Measurements from ENCODE around the gene SAT2.
"Not testable (repeated sequence)": the region's sequence is repeated elsewhere in the genome, so short reads cannot be mapped to it uniquely, and the experiment has no call there.

SAT2 gene

GRCh38 chr17:7632492-7632894, 4.9 kb upstream of the SAT2 start:
- H3K4me1 Mint-ChIP-seq = no peaks in the 10 kb centered on the region
- H3K36me3 Mint-ChIP-seq (ENCODE audit: low read depth) = no peaks in the 10 kb centered on the region
- peaks cover 4% of the 10 kb centered on the region for H3K27me3 Mint-ChIP-seq (ENCODE audit: low read depth)
- H3K27ac Mint-ChIP-seq = peak overlapping the region in 2 of 3 experiments; percentile 40 to 81
- peak; percentile 18 to 26 (median 24) for TF ChIP-seq CTCF (IDR thresholded peaks at IDR 0.05; ENCODE audit: unreplicated experiment in 3 of 3)
- no peak overlapping the region for H3K4me3 Mint-ChIP-seq
- H3K9me3 Mint-ChIP-seq = no peaks in the 10 kb centered on the region

- H3K27me3 Mint-ChIP-seq (ENCODE audit: low read depth) = peaks cover 4% of the 10 kb centered on the region
- TF ChIP-seq CTCF (IDR thresholded peaks at IDR 0.05; ENCODE audit: unreplicated experiment in 3 of 3) = no peak
- H3K36me3 Mint-ChIP-seq (ENCODE audit: low read depth) = peaks cover 3% of the 10 kb centered on the region
Observed at GRCh38 chr17:7631398-7632380, 4.1 kb upstream of the SAT2 start.

GRCh38 chr17:7629939-7630571, 2.4 kb upstream of the SAT2 start, which contains the start of gene SHBG:
SHBG (plus strand) TSS chr17:7630135; CDS start chr17:7630173, 38 bp downstream.
- Mint-ChIP-seq H3K27me3 (ENCODE audit: low read depth) (no peaks in the 10 kb centered on the region), H3K27ac (peak within 1 kb of the TSS; percentile 3 to 43 (median 21)), H3K36me3 (ENCODE audit: low read depth) (peaks cover 10% of the 10 kb centered on the region), H3K4me1 (peaks cover 10% of the 10 kb centered on the region), H3K4me3 (peak within 1 kb of the TSS; percentile 30 to 65 (median 31)), H3K9me3 (no peaks in the 10 kb centered on the region)
- TF ChIP-seq CTCF (IDR thresholded peaks at IDR 0.05; ENCODE audit: unreplicated experiment in 3 of 3) = no peak

More at GRCh38 chr17:7631398-7632380, 4.1 kb upstream of the SAT2 start:
- no peak overlapping the region for H3K4me3 Mint-ChIP-seq
- H3K9me3 Mint-ChIP-seq = no peaks in the 10 kb centered on the region
- peaks cover 4% of the 10 kb centered on the region for H3K4me1 Mint-ChIP-seq
- no peak overlapping the region for H3K27ac Mint-ChIP-seq

- H3K4me1 Mint-ChIP-seq = peaks cover 10% of the 10 kb centered on the region
- no peak for TF ChIP-seq CTCF (IDR thresholded peaks at IDR 0.05; ENCODE audit: unreplicated experiment in 3 of 3)
Observed at GRCh38 chr17:7626956-7627249, 718 bp downstream of the SAT2 start.

GRCh38 chr17:7626307-7626706, 1.3 kb downstream of the SAT2 start:
- Mint-ChIP-seq H3K27me3 (ENCODE audit: low read depth) (peaks cover 5% of the 10 kb centered on the region), H3K4me1 (peaks cover 10% of the 10 kb centered on the region), H3K36me3 (ENCODE audit: low read depth) (peaks cover 13% of the 10 kb centered on the region), H3K4me3 (peak overlapping the region; percentile 97 to 98 (median 97)), H3K9me3 (no peaks in the 10 kb centered on the region), H3K27ac (peak overlapping the region; percentile 94 to 98 (median 97))
- TF ChIP-seq CTCF (IDR thresholded peaks at IDR 0.05; ENCODE audit: unreplicated experiment in 3 of 3) = no peak

More at GRCh38 chr17:7626956-7627249, 718 bp downstream of the SAT2 start:
- Mint-ChIP-seq H3K27me3 (ENCODE audit: low read depth) (peaks cover 4% of the 10 kb centered on the region), H3K9me3 (no peaks in the 10 kb centered on the region), H3K36me3 (ENCODE audit: low read depth) (peaks cover 13% of the 10 kb centered on the region), H3K4me3 (peak overlapping the region; percentile 97 to 98 (median 97)), H3K27ac (peak overlapping the region; percentile 94 to 98 (median 97))

GRCh38 chr17:7625749-7626148, 1.9 kb downstream of the SAT2 start:
- not testable (repeated sequence) for H3K9me3 Mint-ChIP-seq; H3K4me1 Mint-ChIP-seq; H3K27ac Mint-ChIP-seq; H3K27me3 Mint-ChIP-seq (ENCODE audit: low read depth)
- Mint-ChIP-seq H3K36me3 (ENCODE audit: low read depth) (peaks cover 13% of the 10 kb centered on the region), H3K4me3 (peak overlapping the region; percentile 73 to 98 (median 97))

Measured in nephron (organoid).